H9 (cell line): Measurements from ENCODE around the gene MECR. TPM values are rescaled to one million over a fixed set of nuclear protein-coding genes. Genes with fewer than 3 reads are reported as not detected.

Source experiments
- DNase-seq: peaks from one replicate; pipeline ENCODE4 v3.0.0-alpha.2; 2017
- H2AFZ ChIP-seq: one replicate; pipeline ENCODE4 v1.6.1; 2013; ENCODE audit warnings: mild to moderate bottlenecking, low read length, control low read depth, moderate library complexity
- H2AK5ac ChIP-seq: 2 replicates; pipeline ENCODE4 v1.6.1; 2013; ENCODE audit warnings: low read length, control low read depth, mixed read lengths; ENCODE audit not compliant: insufficient read length
- H2BK120ac ChIP-seq: one replicate; pipeline ENCODE4 v1.6.1; 2013; ENCODE audit warnings: low read depth, mild to moderate bottlenecking, low read length, control low read depth, inconsistent platforms; ENCODE audit not compliant: poor library complexity, severe bottlenecking
- H2BK12ac ChIP-seq: 2 replicates; pipeline ENCODE4 v1.6.1; 2013; ENCODE audit warnings: low read length, control low read depth, mixed read lengths, low read depth; ENCODE audit not compliant: insufficient read length
- H2BK15ac ChIP-seq: 2 replicates; pipeline ENCODE4 v1.6.1; 2013; ENCODE audit warnings: low read depth, low read length, control low read depth
- H2BK20ac ChIP-seq: one replicate; pipeline ENCODE4 v1.6.1; 2013; ENCODE audit warnings: low read depth, mild to moderate bottlenecking, low read length, control low read depth, inconsistent platforms; ENCODE audit not compliant: poor library complexity, severe bottlenecking
- H2BK5ac ChIP-seq: 2 replicates; pipeline ENCODE4 v1.6.1; 2013; ENCODE audit warnings: low read length, control low read depth, mixed read lengths; ENCODE audit not compliant: insufficient read length
- H3K14ac ChIP-seq: 2 replicates; pipeline ENCODE4 v1.6.1; 2013; ENCODE audit warnings: low read length, control low read depth; ENCODE audit not compliant: insufficient read depth
- H3K18ac ChIP-seq: 2 replicates; pipeline ENCODE4 v1.6.1; 2013; ENCODE audit warnings: low read depth, mild to moderate bottlenecking, mixed read lengths, low read length, control low read depth; ENCODE audit not compliant: insufficient read length
- H3K23ac ChIP-seq: 2 replicates; pipeline ENCODE4 v1.6.1; 2013; ENCODE audit warnings: low read length, control low read depth, mixed read lengths, low read depth; ENCODE audit not compliant: insufficient read length
- H3K23me2 ChIP-seq: 2 replicates; pipeline ENCODE4 v1.6.1; 2013; ENCODE audit warnings: low read depth, mild to moderate bottlenecking, mixed read lengths, low read length, control low read depth; ENCODE audit not compliant: insufficient read length, poor library complexity, severe bottlenecking
- H3K27ac ChIP-seq: 2 replicates; pipeline ENCODE4 v1.5.1; 2013; ENCODE audit warnings: low read length, control low read depth, mixed read lengths, low read depth; ENCODE audit not compliant: insufficient read length
- H3K27me3 ChIP-seq: 2 replicates; pipeline ENCODE4 v1.6.1; 2013; ENCODE audit warnings: low read length, control low read depth, inconsistent platforms; ENCODE audit not compliant: insufficient read depth
- H3K4ac ChIP-seq: 2 replicates; pipeline ENCODE4 v1.6.1; 2013; ENCODE audit warnings: low read depth, mild to moderate bottlenecking, control low read depth, inconsistent platforms, low read length, moderate library complexity
- H3K4me1 ChIP-seq: 2 replicates; pipeline ENCODE4 v1.6.1; 2013; ENCODE audit warnings: low read length, control low read depth, inconsistent platforms; ENCODE audit not compliant: insufficient read depth
- H3K4me2 ChIP-seq: 2 replicates; pipeline ENCODE4 v1.6.1; 2013; ENCODE audit warnings: low read length, control low read depth, mixed read lengths; ENCODE audit not compliant: insufficient read length, insufficient read depth
- H3K56ac ChIP-seq: 2 replicates; pipeline ENCODE4 v1.6.1; 2013; ENCODE audit warnings: low read depth, mild to moderate bottlenecking, mixed read lengths, low read length, control low read depth; ENCODE audit not compliant: insufficient read length
- H3K79me1 ChIP-seq: 2 replicates; pipeline ENCODE4 v1.6.1; 2013; ENCODE audit warnings: low read depth, mild to moderate bottlenecking, moderate library complexity, low read length, control low read depth, inconsistent platforms; ENCODE audit not compliant: insufficient read depth, poor library complexity, severe bottlenecking
- H3K79me2 ChIP-seq: 2 replicates; pipeline ENCODE4 v1.6.1; 2013; ENCODE audit warnings: low read length, control low read depth, inconsistent platforms; ENCODE audit not compliant: insufficient read depth
- H3K9ac ChIP-seq: 2 replicates; pipeline ENCODE4 v1.6.1; 2013; ENCODE audit warnings: low read length, control low read depth, mixed read lengths; ENCODE audit not compliant: insufficient read length; ENCODE audit errors: extremely low read depth
- H3K9me3 ChIP-seq: one replicate; pipeline ENCODE4 v1.6.1; 2013; ENCODE audit warnings: low read depth, low read length, inconsistent platforms; ENCODE audit not compliant: control insufficient read depth
- H3T11ph ChIP-seq: one replicate; pipeline ENCODE4 v1.6.1; 2013; ENCODE audit warnings: mild to moderate bottlenecking, low read length, control low read depth, inconsistent platforms
- H4K20me1 ChIP-seq: one replicate; pipeline ENCODE4 v1.6.1; 2013; ENCODE audit not compliant: control insufficient read depth, insufficient read length, insufficient read depth
- H4K5ac ChIP-seq: 2 replicates; pipeline ENCODE4 v1.6.1; 2013; ENCODE audit warnings: low read depth, mild to moderate bottlenecking, mixed read lengths, low read length, control low read depth; ENCODE audit not compliant: insufficient read length
- H4K8ac ChIP-seq: replicated peaks from 2 replicates; pipeline ENCODE4 v1.6.1; 2013; ENCODE audit warnings: low read length, control low read depth, mixed read lengths, low read depth; ENCODE audit not compliant: insufficient read length
- H4K91ac ChIP-seq: 2 replicates; pipeline ENCODE4 v1.6.1; 2013; ENCODE audit warnings: low read depth, mild to moderate bottlenecking, moderate library complexity, mixed read lengths, low read length, control low read depth; ENCODE audit not compliant: insufficient read length
- H3K27ac Mint-ChIP-seq, 3 experiments: 2 replicates in 2 of 3; 3 replicates in 1 of 3; pipeline ENCODE4 v1.8.0; 2020 to 2021; ENCODE audit warnings: mixed read lengths in 3 of 3, mild to moderate bottlenecking in 1 of 3, moderate library complexity in 1 of 3
- H3K27me3 Mint-ChIP-seq: 2 replicates; pipeline ENCODE4 v1.8.0; 2021; ENCODE audit warnings: low read depth, mild to moderate bottlenecking, moderate library complexity, mixed read lengths
- H3K36me3 Mint-ChIP-seq, 3 experiments: 2 replicates in 2 of 3; 3 replicates in 1 of 3; pipeline ENCODE4 v1.8.0; 2020 to 2021; ENCODE audit warnings: low read depth in 3 of 3, mixed read lengths in 3 of 3; ENCODE audit not compliant: insufficient read depth in 1 of 3
- H3K4me1 Mint-ChIP-seq, 2 experiments: 2 replicates each; pipeline ENCODE4 v1.8.0; 2020; ENCODE audit warnings: mixed read lengths in 2 of 2
- H3K4me3 Mint-ChIP-seq, 2 experiments: 2 replicates in 1 of 2; 3 replicates in 1 of 2; pipeline ENCODE4 v1.8.0; 2020 to 2021; ENCODE audit warnings: mild to moderate bottlenecking in 2 of 2, mixed read lengths in 2 of 2, moderate library complexity in 1 of 2
- H3K9me3 Mint-ChIP-seq, 2 experiments: 2 replicates in 1 of 2; 3 replicates in 1 of 2; pipeline ENCODE4 v1.8.0; 2020; ENCODE audit warnings: mild to moderate bottlenecking in 2 of 2, mixed read lengths in 2 of 2, moderate library complexity in 1 of 2
- CTCF ChIP-seq: fragments of 200-600 bp; sonication (generic); conservative IDR thresholded peaks from 3 replicates; pipeline ENCODE4 v1.8.0; 2021; ENCODE audit warnings: antibody characterized with exemption, mild to moderate bottlenecking
- WGBS: extraction: QIAGEN DNeasy Blood & Tissue Kit; methylation state at CpG from one replicate; pipeline ENCODE4 v1.1.7; 2013; ENCODE audit warnings: missing lambda C conversion rate, low lambda C conversion rate, mixed read lengths; ENCODE audit not compliant: insufficient read length; ENCODE audit errors: extremely low coverage; 5-methylcytosine and 5-hydroxymethylcytosine counted together
- total RNA-seq: library from RNA; stranded (reverse); gene quantifications from 2 replicates; pipeline ENCODE4 v1.2.1, GENCODE V29; 2021

Gene MECR
- total RNA-seq, 1 experiment from 2014 or later: 30.9 TPM

- Histone ChIP-seq H3K23me2 (peaks cover 2% of the 10 kb centered on the region), H3K4me1 (no peaks in the 10 kb centered on the region; the same call in 1 of the 2 replicates), H3K27me3 (no peaks in the 10 kb centered on the region), H4K8ac (no peak overlapping the region), H3K56ac (no peak overlapping the region), H3K4me2 (no peak overlapping the region), H4K5ac (no peak overlapping the region), H3T11ph (no peak overlapping the region), H2BK5ac (no peak overlapping the region), H3K79me1 (no peaks in the 10 kb centered on the region), H3K27ac (no peak overlapping the region), H3K9me3 (no peaks in the 10 kb centered on the region), H3K23ac (no peak overlapping the region), H4K91ac (no peak overlapping the region), H2BK12ac (no peak overlapping the region), H3K4ac (no peak overlapping the region), H3K9ac (no peak overlapping the region), H2BK120ac (no peak overlapping the region), H2AFZ (no peak overlapping the region), H4K20me1 (no peaks in the 10 kb centered on the region), H3K79me2 (no peaks in the 10 kb centered on the region), H2AK5ac (no peak overlapping the region), H2BK20ac (no peak overlapping the region), H3K18ac (no peak overlapping the region), H3K14ac (no peak overlapping the region), H2BK15ac (no peak overlapping the region)
- peaks cover 27 to 33% of the 10 kb centered on the region in 2 experiments for H3K4me1 Mint-ChIP-seq
- H3K4me3 Mint-ChIP-seq: no peak overlapping the region
- WGBS: no CpG with 5 or more reads among the region's 11 CpGs
- H3K36me3 Mint-ChIP-seq: peaks cover 3 to 32% (median 25%) of the 10 kb centered on the region in 3 experiments; a peak in 6 of 7 replicates
- H3K27ac Mint-ChIP-seq: no peak overlapping the region
- no peak for TF ChIP-seq CTCF
- H3K9me3 Mint-ChIP-seq: no peaks in the 10 kb centered on the region
- no peaks in the 10 kb centered on the region; the same call in 1 of the 2 replicates for H3K27me3 Mint-ChIP-seq
- DNase-seq: no peak
Observed at GRCh38 chr1:29279951-29280391, 49.2 kb upstream of the MECR start.
